ENCODE measurements around the gene MFSD6. TPM values are rescaled to one million over a fixed set of nuclear protein-coding genes. Genes with fewer than 3 reads are reported as not detected.

The MFSD6 gene
- total and polyA plus RNA-seq, 12 donors: 9.3 to 253 (median 93.4) TPM

DNA sequence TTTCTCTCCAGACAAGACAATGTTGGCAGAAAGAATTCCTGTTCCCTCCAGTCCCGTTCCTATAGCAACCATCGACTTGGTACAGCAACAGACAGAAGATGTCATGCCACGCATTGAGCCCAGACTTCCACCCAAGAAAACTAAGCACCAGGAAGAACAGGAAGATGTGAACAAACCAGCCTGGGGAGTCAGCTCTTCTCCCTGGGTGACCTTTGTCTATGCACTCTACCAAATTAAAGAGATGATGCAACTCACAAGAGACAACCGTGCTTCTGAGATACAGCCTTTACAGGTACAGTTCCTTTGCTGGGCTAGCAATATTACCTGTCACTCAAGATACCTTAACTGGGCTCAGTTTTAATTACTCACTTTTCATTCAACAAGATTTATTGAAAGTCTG is 89.3 kb downstream of the MFSD6 start:
- peaks cover 0 to 4% of the 10 kb centered on the region in 2 donors for H3K36me3 ChIP-seq (replicated peaks in 1 of 2)
- no peaks in the 10 kb centered on the region for H3K27me3 ChIP-seq
- H3K27ac ChIP-seq: no peak overlapping the region
- intact Hi-C loops (cut with DNase I): no loop called here
- no peaks in the 10 kb centered on the region for H3K9me3 ChIP-seq (replicated peaks in 1 of 3)
- peaks cover 12 to 13% of the 10 kb centered on the region in 2 donors for H3K4me1 ChIP-seq (replicated peaks in 1 of 2)
- no peak for TF ChIP-seq POLR2A (IDR thresholded peaks at IDR 0.05)
- TF ChIP-seq, protein P1, sequence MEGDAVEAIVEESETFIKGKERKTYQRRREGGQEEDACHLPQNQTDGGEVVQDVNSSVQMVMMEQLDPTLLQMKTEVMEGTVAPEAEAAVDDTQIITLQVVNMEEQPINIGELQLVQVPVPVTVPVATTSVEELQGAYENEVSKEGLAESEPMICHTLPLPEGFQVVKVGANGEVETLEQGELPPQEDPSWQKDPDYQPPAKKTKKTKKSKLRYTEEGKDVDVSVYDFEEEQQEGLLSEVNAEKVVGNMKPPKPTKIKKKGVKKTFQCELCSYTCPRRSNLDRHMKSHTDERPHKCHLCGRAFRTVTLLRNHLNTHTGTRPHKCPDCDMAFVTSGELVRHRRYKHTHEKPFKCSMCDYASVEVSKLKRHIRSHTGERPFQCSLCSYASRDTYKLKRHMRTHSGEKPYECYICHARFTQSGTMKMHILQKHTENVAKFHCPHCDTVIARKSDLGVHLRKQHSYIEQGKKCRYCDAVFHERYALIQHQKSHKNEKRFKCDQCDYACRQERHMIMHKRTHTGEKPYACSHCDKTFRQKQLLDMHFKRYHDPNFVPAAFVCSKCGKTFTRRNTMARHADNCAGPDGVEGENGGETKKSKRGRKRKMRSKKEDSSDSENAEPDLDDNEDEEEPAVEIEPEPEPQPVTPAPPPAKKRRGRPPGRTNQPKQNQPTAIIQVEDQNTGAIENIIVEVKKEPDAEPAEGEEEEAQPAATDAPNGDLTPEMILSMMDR (IDR thresholded peaks at IDR 0.05): no peak
- no peak for DNase-seq
- WGBS, 4 donors: 73 to 93% (median 91%) methylated on average over 4 of the region's 4 CpGs
- H3K4me3 ChIP-seq: no peak overlapping the region

GRCh38 chr2:190499273-190499672 is 91.1 kb downstream of the MFSD6 start:
- intact Hi-C loops (cut with DNase I): no loop called here
- H3K27me3 ChIP-seq: no peaks in the 10 kb centered on the region
- no peak for DNase-seq
- H3K4me1 ChIP-seq (replicated peaks in 1 of 2): peaks cover 12 to 14% of the 10 kb centered on the region in 2 donors
- no peak overlapping the region for H3K27ac ChIP-seq
- WGBS, 4 donors: 97 to 100% (median 99%) methylated on average over 1 of the region's 1 CpG
- no peak overlapping the region for H3K4me3 ChIP-seq
- TF ChIP-seq, protein P1 (IDR thresholded peaks at IDR 0.05): no peak
- no peak for TF ChIP-seq POLR2A (IDR thresholded peaks at IDR 0.05)
- no peaks in the 10 kb centered on the region for H3K9me3 ChIP-seq (replicated peaks in 1 of 3)
- peaks cover 0 to 4% of the 10 kb centered on the region in 2 donors for H3K36me3 ChIP-seq (replicated peaks in 1 of 2)

DNA sequence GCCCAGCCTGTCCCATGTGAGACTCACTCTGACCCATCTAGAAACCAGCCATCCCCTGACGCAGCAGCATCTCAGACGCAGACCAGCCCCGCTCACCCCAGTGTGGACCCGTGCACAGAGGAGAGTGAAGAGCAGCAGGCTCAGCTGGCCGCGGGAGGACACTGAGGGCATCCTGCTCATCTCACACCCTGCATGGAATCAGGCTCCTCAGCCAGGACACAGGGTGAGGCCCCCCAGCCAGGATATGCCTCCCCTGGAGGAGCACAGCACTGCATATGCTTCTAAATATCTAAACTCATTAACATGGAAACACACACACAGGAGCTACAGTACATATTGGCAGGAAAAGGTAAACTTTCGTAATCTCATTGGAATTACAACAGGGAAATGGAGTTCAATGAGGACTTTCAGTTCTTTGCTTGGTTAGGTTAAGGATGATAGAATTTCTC is 91.9 kb downstream of the MFSD6 start:
- DNase-seq: no peak
- 84 to 93% (median 88%) methylated on average over 7 of the region's 7 CpGs for WGBS, 4 donors
- Histone ChIP-seq H3K9me3 (replicated peaks in 1 of 3) (no peaks in the 10 kb centered on the region), H3K36me3 (replicated peaks in 1 of 2) (peaks cover 0 to 7% of the 10 kb centered on the region in 2 donors), H3K4me1 (replicated peaks in 1 of 2) (peaks cover 12 to 14% of the 10 kb centered on the region in 2 donors), H3K4me3 (no peak overlapping the region), H3K27me3 (no peaks in the 10 kb centered on the region), H3K27ac (no peak overlapping the region)
- TF ChIP-seq, protein P1 (IDR thresholded peaks at IDR 0.05): no peak
- TF ChIP-seq POLR2A (IDR thresholded peaks at IDR 0.05): no peak
- intact Hi-C loops (cut with DNase I): no loop called here

GRCh38 chr2:190501231-190501630 is 93.1 kb downstream of the MFSD6 start:
- intact Hi-C loops (cut with DNase I): no loop called here
- WGBS, 4 donors: 74 to 79% (median 75%) methylated on average over 5 of the region's 5 CpGs

More at GRCh38 chr2:190501231-190501630, 93.1 kb downstream of the MFSD6 start:
- H3K27me3 ChIP-seq: no peaks in the 10 kb centered on the region
- peaks cover 12 to 14% of the 10 kb centered on the region in 2 donors for H3K4me1 ChIP-seq (replicated peaks in 1 of 2)
- H3K4me3 ChIP-seq: no peak overlapping the region
- H3K9me3 ChIP-seq (replicated peaks in 1 of 3): no peaks in the 10 kb centered on the region
- no peak for DNase-seq
- no peak overlapping the region for H3K27ac ChIP-seq
- TF ChIP-seq POLR2A (IDR thresholded peaks at IDR 0.05): no peak
- TF ChIP-seq, protein P1 (IDR thresholded peaks at IDR 0.05): no peak
- peaks cover 0 to 11% of the 10 kb centered on the region in 2 donors for H3K36me3 ChIP-seq (replicated peaks in 1 of 2)
